PC-3 (cell line): ENCODE results near the gene MPZL3. TPM values are rescaled to one million over a fixed set of nuclear protein-coding genes. Genes with fewer than 3 reads are reported as not detected.

ENCODE experiments used
- ATAC-seq: fragments of 200-7000 bp; cut with Tn5 transposase; 2 replicates; pipeline ENCODE4 v1.9.1; 2020; ENCODE audit warnings: mild to moderate bottlenecking, moderate library complexity
- Bru-seq: library from RNA; stranded (reverse); fragments of 400-500 nt; gene quantifications from one replicate; lab custom pipeline; 2021; lab: Mats Ljungman, UMichigan
- BruChase-seq, 2 experiments: library from RNA; stranded (reverse); fragments of 400-500 nt; gene quantifications; one replicate each; lab custom pipeline; 2021; lab: Mats Ljungman, UMichigan
- BruUV-seq: library from RNA; stranded (reverse); fragments of 400-500 nt; replicated peaks from 2 replicates; lab custom pipeline; 2021; lab: Mats Ljungman, UMichigan
- CTCF ChIA-PET: fragments of 300-600 bp; sonication (Branson Sonifier 250); formaldehyde crosslinking; loops from one replicate; lab custom pipeline; 2022; ENCODE audit warnings: antibody characterized with exemption; lab: Charles Lee
- POLR2A ChIA-PET: fragments of 300-600 bp; sonication (Branson Sonifier 250); formaldehyde crosslinking; loops from one replicate; lab custom pipeline; 2022; ENCODE audit warnings: antibody characterized with exemption; ENCODE audit not compliant: unreplicated experiment; lab: Charles Lee
- DNase-seq: peaks from one replicate; pipeline ENCODE4 v3.0.0-alpha.2; 2015
- H2AFZ ChIP-seq: fragments of 300-600 bp; sonication (generic); 2 replicates; pipeline ENCODE4 v1.6.0; 2016; ENCODE audit warnings: antibody characterized with exemption, low read length
- H3F3A ChIP-seq: fragments of 300-600 bp; sonication (generic); one replicate; pipeline ENCODE4 v1.6.0; 2017; ENCODE audit warnings: antibody characterized with exemption, low read length, control low read depth, mild to moderate bottlenecking; ENCODE audit not compliant: unreplicated experiment
- H3K27ac ChIP-seq: fragments of 300-600 bp; sonication (generic); 2 replicates; pipeline ENCODE4 v1.5.1; 2016; ENCODE audit warnings: mild to moderate bottlenecking, low read length
- H3K27me3 ChIP-seq: fragments of 300-600 bp; sonication (generic); 2 replicates; pipeline ENCODE4 v1.6.1; 2016; ENCODE audit warnings: low read length, mixed read lengths
- H3K36me3 ChIP-seq: fragments of 300-600 bp; sonication (generic); 2 replicates; pipeline ENCODE4 v1.6.1; 2016; ENCODE audit warnings: low read depth, mixed run types, low read length, mixed read lengths
- H3K4me1 ChIP-seq: fragments of 300-600 bp; sonication (generic); 2 replicates; pipeline ENCODE4 v1.5.1; 2016; ENCODE audit warnings: low read length; ENCODE audit not compliant: insufficient read depth
- H3K4me2 ChIP-seq: fragments of 300-600 bp; sonication (generic); 2 replicates; pipeline ENCODE4 v1.6.0; 2016; ENCODE audit warnings: low read length
- H3K4me3 ChIP-seq: fragments of 300-600 bp; sonication (generic); 2 replicates; pipeline ENCODE4 v1.5.1; 2016; ENCODE audit warnings: mild to moderate bottlenecking, low read length, mixed read lengths
- H3K79me2 ChIP-seq: fragments of 300-600 bp; sonication (generic); 2 replicates; pipeline ENCODE4 v1.6.1; 2017; ENCODE audit warnings: low read length, mixed read lengths
- H3K9ac ChIP-seq: fragments of 300-600 bp; sonication (generic); 2 replicates; pipeline ENCODE4 v1.6.0; 2016; ENCODE audit warnings: mild to moderate bottlenecking, low read length
- H3K9me2 ChIP-seq: fragments of 300-600 bp; sonication (generic); replicated peaks from 2 replicates; pipeline ENCODE4 v1.6.1; 2016; ENCODE audit warnings: mixed run types, low read length, mixed read lengths
- H3K9me3 ChIP-seq: fragments of 300-600 bp; sonication (generic); 2 replicates; pipeline ENCODE4 v1.6.1; 2016; ENCODE audit warnings: low read length, mixed read lengths
- H4K20me1 ChIP-seq: fragments of 300-600 bp; sonication (generic); 2 replicates; pipeline ENCODE4 v1.6.1; 2016; ENCODE audit warnings: low read length, mixed read lengths
- CTCF ChIP-seq: fragments of 300-600 bp; sonication (generic); conservative IDR thresholded peaks from 2 replicates; pipeline ENCODE4 v1.5.1; 2017; ENCODE audit warnings: antibody characterized with exemption, low read depth, mild to moderate bottlenecking, low read length
- EZH2 ChIP-seq: fragments of 300-600 bp; sonication (generic); IDR thresholded peaks from one replicate; pipeline ENCODE4 v1.6.1; 2017; ENCODE audit warnings: antibody characterized with exemption, mild to moderate bottlenecking, low read length; ENCODE audit not compliant: unreplicated experiment
- EZH2phosphoT487 ChIP-seq: fragments of 300-600 bp; sonication (generic); IDR thresholded peaks from 2 replicates; pipeline ENCODE4 v1.6.1; 2018; ENCODE audit warnings: mild to moderate bottlenecking, antibody characterized with exemption, low read length, borderline replicate concordance
- intact Hi-C: fragments of 100-400 bp; cut with micrococcal nuclease; formaldehyde crosslinking; loops from 2 replicates; pipeline ENCODE4 v1.9.0; 2023
- long read RNA-seq: library from polyadenylated mRNA; unstranded; transcript quantifications from one replicate; pipeline ENCODE4 v2.0.0, GENCODE V29; 2021; ENCODE audit not compliant: unreplicated experiment
- total RNA-seq: library from RNA; depleted of rRNA; stranded (reverse); fragments of >200 nt; gene quantifications from 2 replicates; pipeline ENCODE4 v1.2.3, GENCODE V29; 2014; rRNA removed

The MPZL3 gene
- total RNA-seq, result 7.0 and 8.4 TPM in 2 replicates
- percentile 68 among the genes with signal in this experiment for Bru-seq, nascent RNA
- percentile 71 among the genes with signal in this experiment for BruChase-seq, experiment 1, labeled RNA remaining after a 6-hour chase
- percentile 70 among the genes with signal in this experiment for BruChase-seq, experiment 2, labeled RNA remaining after a 2-hour chase
- long read RNA-seq, transcript MPZL3-201 (6 exons, 3,968 nt), result major isoform, 16 of 25 reads
- long read RNA-seq, partial matches to known transcripts, result 1 of 25 reads
- long read RNA-seq, other reads (novel, unspliced or antisense), result 5 of 25 reads

- TSS peak; percentile 75 for BruUV-seq
- Histone ChIP-seq H3K4me2 (peak within 1 kb of the TSS; percentile 95), H3K4me1 (peaks cover 20% of the 10 kb centered on the region), H3K27ac (peak within 1 kb of the TSS; percentile 84), H3K9ac (peak within 1 kb of the TSS; percentile 80), H3K27me3 (no peaks in the 10 kb centered on the region), H3K36me3 (peaks cover 11% of the 10 kb centered on the region), H3F3A (no peaks in the 10 kb centered on the region), H3K9me3 (no peaks in the 10 kb centered on the region), H3K9me2 (no peaks in the 10 kb centered on the region), H3K4me3 (peak within 1 kb of the TSS; percentile 90), H3K79me2 (peaks cover 34% of the 10 kb centered on the region), H2AFZ (peak within 1 kb of the TSS; percentile 86), H4K20me1 (no peaks in the 10 kb centered on the region)
- no peak for TF ChIP-seq CTCF
- no peak for TF ChIP-seq EZH2phosphoT487
- no peak for TF ChIP-seq EZH2
- ATAC-seq (peak; percentile 72), DNase-seq (peak; percentile 99)
- ChIA-PET CTCF (interaction anchor here (0.5 to 1.3 kb wide), 3 partner anchors 25 to 850 kb away, joined by 3 to 7 read pairs (median 5); no protein-coding TSS in a partner anchor), POLR2A (interaction anchor here (0.5 to 0.6 kb wide), 2 partner anchors 9 to 36 kb away, joined by 3 read pairs; no protein-coding TSS in a partner anchor)
- intact Hi-C loops, result no loop called here
Observed at GRCh38 chr11:118251858-118252652, at the start of gene MPZL3. Gene MPZL3 (minus strand): TSS chr11:118252365. CDS start chr11:118252294, 71 bp downstream.

- H3K9me2 ChIP-seq, result no peaks in the 10 kb centered on the region
- H3K4me1 ChIP-seq, result no peaks in the 10 kb centered on the region
- no peak overlapping the region for H2AFZ ChIP-seq
- H4K20me1 ChIP-seq, result no peaks in the 10 kb centered on the region
- peaks cover 29% of the 10 kb centered on the region for H3K27me3 ChIP-seq
- no peak overlapping the region for H3K27ac ChIP-seq
- CTCF ChIA-PET, result interaction anchor here (0.6 kb wide), 1 partner anchor 61 kb away, joined by 7 read pairs; no protein-coding TSS in a partner anchor
- ATAC-seq (no peak), DNase-seq (no peak)
- H3K9me3 ChIP-seq, result no peaks in the 10 kb centered on the region
- H3K4me3 ChIP-seq, result no peak overlapping the region
- H3K9ac ChIP-seq, result no peak overlapping the region
- H3K79me2 ChIP-seq, result no peaks in the 10 kb centered on the region
- no peaks in the 10 kb centered on the region for H3F3A ChIP-seq
- no peaks in the 10 kb centered on the region for H3K36me3 ChIP-seq
- BruUV-seq, result no TSS peak
- TF ChIP-seq EZH2phosphoT487, result no peak
- no peak for TF ChIP-seq EZH2
- no peak for TF ChIP-seq CTCF
- H3K4me2 ChIP-seq, result no peak overlapping the region
- POLR2A ChIA-PET, result no interaction called here
- intact Hi-C loops, result no loop called here
Observed at GRCh38 chr11:118301600-118302195, 49.5 kb upstream of the MPZL3 start.
